Bronchial epithelial cell (primary cell): ENCODE results near the gene NFIA. TPM values are rescaled to one million over a fixed set of nuclear protein-coding genes. Genes with fewer than 3 reads are reported as not detected.

Experiments
- DNase-seq: peaks from one replicate; pipeline ENCODE4 v3.0.0-alpha.2; 2010; ENCODE audit warnings: low read depth
- FAIRE-seq: peaks from 2 replicates; lab custom pipeline; 2011; peaks lifted over from hg19 to GRCh38; lab: Jason Lieb, UNC
- H3K27me3 ChIP-seq: 2 replicates; pipeline ENCODE4 v1.5.1; 2011; ENCODE audit warnings: low read length; ENCODE audit not compliant: control insufficient read depth, insufficient read depth
- H3K36me3 ChIP-seq: 2 replicates; pipeline ENCODE4 v1.5.1; 2011; ENCODE audit warnings: low read length; ENCODE audit not compliant: control insufficient read depth, insufficient read depth
- H3K4me3 ChIP-seq: 2 replicates; pipeline ENCODE4 v1.5.1; 2011; ENCODE audit warnings: mild to moderate bottlenecking, low read depth, low read length, control low read depth
- total RNA-seq: library from RNA; depleted of rRNA; stranded (reverse); fragments of >200 nt; gene quantifications from 2 replicates; pipeline ENCODE4 v1.2.1, GENCODE V29; 2014
- TF ChIP-seq, protein P1 (sequence below): IDR thresholded peaks from 2 replicates; pipeline ENCODE4 v1.5.1; 2011; ENCODE audit warnings: mild to moderate bottlenecking, moderate library complexity, low read length, control low read depth, inconsistent platforms; ENCODE audit not compliant: insufficient read depth, severe bottlenecking

Gene NFIA
- total RNA-seq, 1 donor from 2014 or later: 7.4 TPM

DNA sequence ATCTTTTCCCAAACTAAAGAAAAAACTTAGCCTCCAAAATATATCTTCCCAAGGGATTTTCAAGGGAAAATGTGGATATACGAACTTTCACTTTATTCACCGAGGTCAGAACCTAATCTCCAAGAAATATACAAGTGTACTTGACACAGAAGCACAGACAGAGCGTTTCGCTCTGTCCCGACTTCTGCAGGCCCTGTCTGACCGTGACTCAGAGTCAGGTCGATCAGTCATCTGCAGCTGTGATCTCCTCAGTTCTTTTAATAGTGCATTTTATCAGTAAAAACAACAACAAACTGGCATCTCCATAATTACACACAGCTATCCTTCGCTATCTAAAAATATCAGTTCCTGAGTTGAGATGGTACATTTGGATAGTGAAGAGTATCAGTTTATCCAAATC lies 416.0 kb downstream of the NFIA start:
- DNase-seq (no peak), FAIRE-seq (no peak)
- Histone ChIP-seq H3K4me3 (no peak overlapping the region), H3K27me3 (no peaks in the 10 kb centered on the region), H3K36me3 (no peaks in the 10 kb centered on the region)
- TF ChIP-seq, protein P1, sequence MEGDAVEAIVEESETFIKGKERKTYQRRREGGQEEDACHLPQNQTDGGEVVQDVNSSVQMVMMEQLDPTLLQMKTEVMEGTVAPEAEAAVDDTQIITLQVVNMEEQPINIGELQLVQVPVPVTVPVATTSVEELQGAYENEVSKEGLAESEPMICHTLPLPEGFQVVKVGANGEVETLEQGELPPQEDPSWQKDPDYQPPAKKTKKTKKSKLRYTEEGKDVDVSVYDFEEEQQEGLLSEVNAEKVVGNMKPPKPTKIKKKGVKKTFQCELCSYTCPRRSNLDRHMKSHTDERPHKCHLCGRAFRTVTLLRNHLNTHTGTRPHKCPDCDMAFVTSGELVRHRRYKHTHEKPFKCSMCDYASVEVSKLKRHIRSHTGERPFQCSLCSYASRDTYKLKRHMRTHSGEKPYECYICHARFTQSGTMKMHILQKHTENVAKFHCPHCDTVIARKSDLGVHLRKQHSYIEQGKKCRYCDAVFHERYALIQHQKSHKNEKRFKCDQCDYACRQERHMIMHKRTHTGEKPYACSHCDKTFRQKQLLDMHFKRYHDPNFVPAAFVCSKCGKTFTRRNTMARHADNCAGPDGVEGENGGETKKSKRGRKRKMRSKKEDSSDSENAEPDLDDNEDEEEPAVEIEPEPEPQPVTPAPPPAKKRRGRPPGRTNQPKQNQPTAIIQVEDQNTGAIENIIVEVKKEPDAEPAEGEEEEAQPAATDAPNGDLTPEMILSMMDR: no peak

DNA sequence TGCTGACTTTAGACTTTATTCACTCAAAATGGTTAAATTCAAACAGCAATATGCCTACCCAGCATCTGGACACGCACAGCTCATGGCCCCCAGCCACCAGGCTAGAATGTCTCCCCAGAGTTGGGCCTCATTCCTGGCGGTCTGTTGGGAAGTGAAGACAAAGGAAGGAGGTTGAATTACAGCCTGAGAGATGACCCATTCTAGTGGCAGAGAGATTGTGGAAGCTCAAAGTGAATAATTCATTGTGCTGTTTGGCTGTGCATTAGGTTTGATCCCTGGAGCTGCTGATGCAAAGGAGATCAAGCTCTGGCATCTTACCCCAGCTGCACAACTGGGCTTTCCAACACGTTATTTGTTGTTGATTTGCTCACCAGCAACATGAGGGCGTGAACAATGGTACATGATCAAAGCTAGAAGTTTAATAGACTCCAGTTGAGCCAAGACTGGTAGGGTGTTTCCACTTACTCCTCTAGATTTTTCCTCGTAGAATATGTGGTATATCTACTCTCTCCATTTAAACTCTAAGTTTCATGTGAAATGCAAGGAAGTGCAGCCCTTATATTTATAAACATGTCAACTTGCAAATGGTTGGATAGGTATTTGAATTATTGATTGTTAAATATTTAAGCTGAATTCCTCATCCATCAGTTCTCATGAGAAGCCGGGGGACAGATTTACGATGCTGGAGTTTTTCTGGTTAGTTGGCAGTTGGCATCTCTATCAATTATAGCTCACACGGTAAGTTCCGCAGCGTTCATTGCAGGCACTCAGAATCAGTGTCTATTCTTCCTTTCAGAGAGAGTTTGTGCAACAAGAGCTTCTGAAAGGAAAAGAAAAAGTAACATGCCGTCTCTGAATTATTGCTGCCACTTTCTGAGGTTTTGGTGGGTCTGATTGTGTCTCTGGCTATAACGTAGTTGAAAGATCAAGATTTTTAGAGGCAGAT lies 419.9 kb downstream of the NFIA start:
- TF ChIP-seq, protein P1: no peak
- no peak for FAIRE-seq
- Histone ChIP-seq H3K36me3 (no peaks in the 10 kb centered on the region), H3K4me3 (no peak overlapping the region), H3K27me3 (no peaks in the 10 kb centered on the region)
- no peak for DNase-seq

DNA sequence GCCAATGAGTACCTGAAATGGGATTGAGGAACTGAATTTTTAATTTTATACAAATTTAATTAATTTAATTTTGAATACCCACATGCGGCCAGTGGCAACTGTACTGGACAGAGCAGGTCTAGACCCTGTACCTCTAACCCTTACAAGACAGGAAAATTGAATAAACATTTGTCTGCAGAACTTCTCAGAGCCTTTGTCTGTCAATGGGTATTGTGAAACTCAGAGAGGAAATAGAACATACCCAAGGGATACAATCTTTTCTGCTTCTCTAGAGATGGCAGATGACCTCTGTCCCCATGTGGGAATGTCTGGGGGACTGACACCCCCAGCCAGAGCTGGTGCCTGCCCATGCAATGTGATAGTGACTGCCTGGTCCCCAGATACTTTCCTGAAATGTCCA lies 421.9 kb downstream of the NFIA start:
- Histone ChIP-seq H3K27me3 (no peaks in the 10 kb centered on the region), H3K4me3 (no peak overlapping the region), H3K36me3 (no peaks in the 10 kb centered on the region)
- no peak for FAIRE-seq
- TF ChIP-seq, protein P1: no peak
- peak; percentile 47 for DNase-seq

DNA sequence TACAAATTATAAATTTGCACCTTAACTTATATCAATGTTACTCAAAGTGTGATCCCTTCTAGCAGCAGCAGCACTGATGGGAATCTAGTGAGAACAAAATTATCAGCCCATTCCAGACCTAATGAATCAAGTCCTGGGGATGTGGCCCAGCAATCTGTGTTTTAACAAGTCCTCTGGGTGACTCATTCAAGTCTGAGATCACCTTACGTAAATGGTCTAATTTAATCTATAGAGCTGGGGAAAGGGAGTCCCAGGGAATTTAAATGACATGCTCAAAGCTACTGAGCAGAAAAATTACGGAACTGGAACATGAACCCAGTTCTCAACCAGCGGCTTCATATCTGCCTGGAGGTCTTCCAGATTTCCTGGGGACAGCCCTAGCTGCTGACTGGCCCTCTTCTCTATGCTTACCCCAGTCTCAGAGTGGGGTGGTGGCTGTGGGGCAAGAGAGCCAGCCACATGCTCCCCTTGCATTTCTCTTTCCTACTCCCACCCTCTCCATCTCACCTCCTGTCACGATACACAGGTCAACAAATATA lies 422.6 kb downstream of the NFIA start:
- no peak for FAIRE-seq
- Histone ChIP-seq H3K4me3 (no peak overlapping the region), H3K36me3 (no peaks in the 10 kb centered on the region), H3K27me3 (no peaks in the 10 kb centered on the region)
- DNase-seq: peak; percentile 97
- TF ChIP-seq, protein P1: no peak

DNA sequence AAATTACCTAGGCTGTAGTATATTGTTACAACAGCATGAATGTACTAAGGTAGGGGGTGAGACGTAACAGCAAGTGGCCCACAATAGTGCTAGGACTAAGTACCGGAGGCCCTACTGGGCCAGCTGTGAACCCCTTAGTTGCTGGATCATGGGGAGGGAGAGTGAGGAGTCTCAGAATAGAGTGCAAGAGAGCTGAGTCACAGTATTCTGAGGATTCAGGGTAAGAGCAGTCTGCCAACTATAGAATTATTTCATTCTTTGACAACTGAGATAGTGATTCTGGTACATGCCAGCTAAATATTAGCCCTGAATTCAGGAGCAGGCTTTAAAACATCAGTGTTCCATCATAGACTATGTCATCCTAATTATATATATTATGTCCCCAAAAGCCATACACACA lies 423.9 kb downstream of the NFIA start:
- TF ChIP-seq, protein P1: no peak
- FAIRE-seq: no peak

More for the DNA sequence above, 423.9 kb downstream of the NFIA start:
- Histone ChIP-seq H3K4me3 (no peak overlapping the region), H3K27me3 (no peaks in the 10 kb centered on the region), H3K36me3 (no peaks in the 10 kb centered on the region)
- peak; percentile 54 for DNase-seq
